Mesenchymal stem cell (in vitro differentiated cells and primary cell): ENCODE data around the gene CAPN10.

ENCODE experiments used
- DNase-seq: peaks from one replicate; pipeline ENCODE4 v3.0.0-alpha.2; 2013
- H2AFZ ChIP-seq: one replicate; pipeline ENCODE4 v1.6.1; 2013; ENCODE audit warnings: low read depth, mild to moderate bottlenecking, control low read depth, inconsistent platforms, low read length, moderate library complexity
- H2AK5ac ChIP-seq: 2 replicates; pipeline ENCODE4 v1.6.1; 2013; ENCODE audit warnings: low read length, moderate library complexity, mild to moderate bottlenecking, inconsistent platforms; ENCODE audit not compliant: severe bottlenecking
- H2BK120ac ChIP-seq: one replicate; pipeline ENCODE4 v1.6.1; 2013; ENCODE audit warnings: low read depth, mild to moderate bottlenecking, inconsistent platforms, low read length, moderate library complexity
- H2BK12ac ChIP-seq, 2 experiments: one replicate each; pipeline ENCODE4 v1.6.1; 2013; ENCODE audit warnings: inconsistent platforms in 2 of 2, low read length in 2 of 2, mild to moderate bottlenecking in 2 of 2, moderate library complexity in 2 of 2, control low read depth in 1 of 2
- H2BK15ac ChIP-seq: one replicate; pipeline ENCODE4 v1.6.1; 2013; ENCODE audit warnings: mild to moderate bottlenecking, low read depth, inconsistent platforms; ENCODE audit not compliant: poor library complexity, severe bottlenecking
- H2BK5ac ChIP-seq: 2 replicates; pipeline ENCODE4 v1.6.1; 2013; ENCODE audit warnings: low read depth, mild to moderate bottlenecking, low read length, control low read depth, inconsistent platforms; ENCODE audit not compliant: poor library complexity, severe bottlenecking
- H3K14ac ChIP-seq, 2 experiments: one replicate each; pipeline ENCODE4 v1.6.1; 2013; ENCODE audit warnings: inconsistent platforms in 2 of 2, low read length in 2 of 2, control low read depth in 1 of 2, mild to moderate bottlenecking in 1 of 2, moderate library complexity in 1 of 2
- H3K18ac ChIP-seq, 2 experiments: one replicate each; pipeline ENCODE4 v1.6.1; 2013; ENCODE audit warnings: inconsistent platforms in 2 of 2, low read length in 2 of 2, control low read depth in 1 of 2, low read depth in 1 of 2, mild to moderate bottlenecking in 1 of 2
- H3K23ac ChIP-seq, 2 experiments: one replicate each; pipeline ENCODE4 v1.6.1; 2013; ENCODE audit warnings: inconsistent platforms in 2 of 2, low read length in 2 of 2, mild to moderate bottlenecking in 2 of 2, moderate library complexity in 2 of 2, control low read depth in 1 of 2
- H3K27ac ChIP-seq: 2 replicates; pipeline ENCODE4 v1.5.1; 2013; ENCODE audit warnings: mild to moderate bottlenecking, moderate library complexity, low read length, control low read depth, inconsistent platforms; ENCODE audit not compliant: poor library complexity, severe bottlenecking
- H3K27me3 ChIP-seq, 2 experiments: 2 replicates each; pipeline versions ENCODE4 v1.6.1 to v1.7.0; 2013; ENCODE audit warnings: low read length in 2 of 2, mild to moderate bottlenecking in 2 of 2, moderate library complexity in 2 of 2, control low read depth in 1 of 2, inconsistent platforms in 1 of 2; ENCODE audit not compliant: control insufficient read depth in 1 of 2, insufficient read depth in 1 of 2
- H3K36me3 ChIP-seq, 2 experiments: 2 replicates each; pipeline versions ENCODE4 v1.6.1 to v1.7.0; 2013; ENCODE audit warnings: low read length in 2 of 2, control low read depth in 1 of 2, inconsistent platforms in 1 of 2, low read depth in 1 of 2, mild to moderate bottlenecking in 1 of 2; ENCODE audit not compliant: insufficient read depth in 2 of 2, control insufficient read depth in 1 of 2
- H3K4ac ChIP-seq, 2 experiments: one replicate each; pipeline ENCODE4 v1.6.1; 2013; ENCODE audit warnings: inconsistent platforms in 2 of 2, low read length in 2 of 2, mild to moderate bottlenecking in 2 of 2, moderate library complexity in 2 of 2, control low read depth in 1 of 2, low read depth in 1 of 2
- H3K4me1 ChIP-seq: 2 replicates; pipeline ENCODE4 v1.6.1; 2013; ENCODE audit warnings: low read depth, low read length, control low read depth; ENCODE audit not compliant: control insufficient read depth, insufficient read depth
- H3K4me2 ChIP-seq: 2 replicates; pipeline ENCODE4 v1.6.1; 2013; ENCODE audit warnings: low read length, mild to moderate bottlenecking, inconsistent platforms; ENCODE audit not compliant: poor library complexity, severe bottlenecking
- H3K4me3 ChIP-seq, 2 experiments: 2 replicates each; pipeline versions ENCODE4 v1.5.1 to v1.7.0; 2013; ENCODE audit warnings: low read length in 2 of 2, mild to moderate bottlenecking in 2 of 2, control low read depth in 1 of 2, low read depth in 1 of 2; ENCODE audit not compliant: insufficient read depth in 1 of 2
- H3K79me1 ChIP-seq: replicated peaks from 2 replicates; pipeline ENCODE4 v1.6.1; 2013; ENCODE audit warnings: mild to moderate bottlenecking, control low read depth, low read length, inconsistent platforms; ENCODE audit not compliant: poor library complexity, severe bottlenecking
- H3K9ac ChIP-seq: 2 replicates; pipeline ENCODE4 v1.7.0; 2013; ENCODE audit warnings: mild to moderate bottlenecking, low read length, moderate library complexity
- H3K9me3 ChIP-seq: 2 replicates; pipeline ENCODE4 v1.7.0; 2013; ENCODE audit warnings: mild to moderate bottlenecking, low read length; ENCODE audit not compliant: control insufficient read depth
- H4K8ac ChIP-seq: one replicate; pipeline ENCODE4 v1.6.1; 2013; ENCODE audit warnings: inconsistent platforms, mild to moderate bottlenecking, low read length, moderate library complexity
- H4K91ac ChIP-seq: one replicate; pipeline ENCODE4 v1.6.1; 2013; ENCODE audit warnings: mild to moderate bottlenecking, low read length, inconsistent platforms
- WGBS: methylation state at CpG from one replicate; pipeline ENCODE4 v1.1.7; 2013; ENCODE audit warnings: mixed read lengths; 5-methylcytosine and 5-hydroxymethylcytosine counted together

CAPN10 gene

GRCh38 chr2:240596491-240596931 is 10.0 kb downstream of the CAPN10 start:
- peaks cover 58% of the 10 kb centered on the region for H3K79me1 ChIP-seq
- no peak overlapping the region for H4K8ac ChIP-seq
- no peak overlapping the region for H3K9ac ChIP-seq
- H3K27me3 ChIP-seq: no peaks in the 10 kb centered on the region
- H3K4me2 ChIP-seq: no peak overlapping the region
- no peak overlapping the region for H3K4me3 ChIP-seq
- no peak overlapping the region for H3K23ac ChIP-seq
- H4K91ac ChIP-seq: no peak overlapping the region
- peaks cover 38 to 94% of the 10 kb centered on the region in 2 experiments for H3K36me3 ChIP-seq
- no peak overlapping the region for H2AFZ ChIP-seq
- no peak overlapping the region for H3K18ac ChIP-seq
- H3K4ac ChIP-seq: no peak overlapping the region
- no peak overlapping the region for H3K14ac ChIP-seq
- no peaks in the 10 kb centered on the region for H3K9me3 ChIP-seq
- H3K27ac ChIP-seq: no peak overlapping the region
- no peak overlapping the region for H2BK120ac ChIP-seq
- no peak overlapping the region for H2BK12ac ChIP-seq
- no peak overlapping the region for H2BK15ac ChIP-seq
- H2BK5ac ChIP-seq: no peak overlapping the region
- peaks cover 1% of the 10 kb centered on the region for H3K4me1 ChIP-seq
- no peak for DNase-seq
- WGBS: 97% methylated on average over 22 of the region's 23 CpGs
- H2AK5ac ChIP-seq: no peak overlapping the region

GRCh38 chr2:240597054-240597418 is 10.5 kb downstream of the CAPN10 start:
- no peak overlapping the region for H3K23ac ChIP-seq
- no peak overlapping the region for H3K9ac ChIP-seq
- H3K4me3 ChIP-seq: no peak overlapping the region
- no peak overlapping the region for H3K14ac ChIP-seq
- H3K4ac ChIP-seq: no peak overlapping the region
- no peak overlapping the region for H2BK15ac ChIP-seq
- peaks cover 1% of the 10 kb centered on the region for H3K4me1 ChIP-seq
- H3K36me3 ChIP-seq: peaks cover 34 to 94% of the 10 kb centered on the region in 2 experiments
- no peak overlapping the region for H3K4me2 ChIP-seq
- peaks cover 53% of the 10 kb centered on the region for H3K79me1 ChIP-seq
- H3K9me3 ChIP-seq: no peaks in the 10 kb centered on the region
- no peak overlapping the region for H3K27ac ChIP-seq
- 96% methylated on average over 8 of the region's 10 CpGs for WGBS
- no peaks in the 10 kb centered on the region for H3K27me3 ChIP-seq
- H2BK120ac ChIP-seq: no peak overlapping the region
- no peak for DNase-seq
- no peak overlapping the region for H2AK5ac ChIP-seq
- no peak overlapping the region for H2AFZ ChIP-seq
- H4K91ac ChIP-seq: no peak overlapping the region
- no peak overlapping the region for H3K18ac ChIP-seq
- H4K8ac ChIP-seq: no peak overlapping the region
- H2BK12ac ChIP-seq: no peak overlapping the region
- H2BK5ac ChIP-seq: no peak overlapping the region

GRCh38 chr2:240597419-240598181 is 11.1 kb downstream of the CAPN10 start:
- H2BK5ac ChIP-seq: no peak overlapping the region
- H2BK15ac ChIP-seq: no peak overlapping the region
- H3K18ac ChIP-seq: no peak overlapping the region
- no peaks in the 10 kb centered on the region for H3K9me3 ChIP-seq
- H3K9ac ChIP-seq: no peak overlapping the region
- H3K14ac ChIP-seq: no peak overlapping the region
- no peak overlapping the region for H2BK12ac ChIP-seq
- H3K4me3 ChIP-seq: no peak overlapping the region
- no peak overlapping the region for H4K8ac ChIP-seq
- WGBS: 94% methylated on average over 20 of the region's 22 CpGs
- no peak overlapping the region for H2AK5ac ChIP-seq
- no peak overlapping the region for H3K4ac ChIP-seq
- no peak overlapping the region for H2BK120ac ChIP-seq
- no peak overlapping the region for H3K27ac ChIP-seq
- H3K4me2 ChIP-seq: no peak overlapping the region
- H2AFZ ChIP-seq: no peak overlapping the region
- peaks cover 48% of the 10 kb centered on the region for H3K79me1 ChIP-seq
- no peak for DNase-seq
- H4K91ac ChIP-seq: no peak overlapping the region
- no peaks in the 10 kb centered on the region for H3K27me3 ChIP-seq
- peaks cover 1% of the 10 kb centered on the region for H3K4me1 ChIP-seq
- peaks cover 28 to 94% of the 10 kb centered on the region in 2 experiments for H3K36me3 ChIP-seq
- H3K23ac ChIP-seq: no peak overlapping the region

- Histone ChIP-seq H3K36me3 (peaks cover 23 to 95% of the 10 kb centered on the region in 2 experiments), H2BK120ac (no peak overlapping the region), H3K27ac (no peak overlapping the region), H3K79me1 (peaks cover 42% of the 10 kb centered on the region), H3K4me2 (no peak overlapping the region), H4K8ac (no peak overlapping the region), H3K9me3 (no peaks in the 10 kb centered on the region), H2AFZ (no peak overlapping the region), H3K14ac (no peak overlapping the region), H3K4me1 (peaks cover 1% of the 10 kb centered on the region), H3K18ac (no peak overlapping the region), H4K91ac (no peak overlapping the region), H2AK5ac (no peak overlapping the region), H3K4ac (no peak overlapping the region), H3K9ac (no peak overlapping the region), H2BK5ac (no peak overlapping the region), H3K27me3 (no peaks in the 10 kb centered on the region), H2BK15ac (no peak overlapping the region), H2BK12ac (no peak overlapping the region), H3K23ac (no peak overlapping the region), H3K4me3 (no peak overlapping the region)
- DNase-seq: no peak
- 96% methylated on average over 17 of the region's 17 CpGs for WGBS
These were observed 11.9 kb downstream of the CAPN10 start for GRCh38 chr2:240598311-240598911.
